NCI-H510A treated with DMSO at 0.1 percent for 48 hours (cell line): ENCODE measurements around the gene KCNF1.

Source experiments
- DNase-seq: peaks from one replicate; lab custom pipeline; 2025; lab: John Stamatoyannopoulos, UW

Gene KCNF1

DNA sequence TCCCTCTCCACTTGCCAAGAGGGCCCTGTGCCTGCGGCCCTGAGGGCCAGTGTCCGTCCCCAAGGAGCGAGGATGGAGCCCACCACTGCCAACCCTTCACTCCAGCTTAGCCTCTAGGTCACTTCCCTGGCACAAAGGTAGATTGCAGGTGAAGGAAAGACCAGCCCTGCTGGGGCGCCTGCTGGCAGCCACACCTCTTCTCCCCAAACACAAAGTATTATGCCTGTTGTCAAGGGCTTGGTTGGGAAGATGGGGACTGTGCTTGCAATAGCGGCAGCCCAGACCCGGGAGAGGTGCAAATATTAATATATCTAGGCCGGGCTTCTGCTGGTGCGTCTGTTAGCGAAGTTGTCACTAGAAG, 7.7 kb downstream of the KCNF1 start:
- no peak for DNase-seq

DNA sequence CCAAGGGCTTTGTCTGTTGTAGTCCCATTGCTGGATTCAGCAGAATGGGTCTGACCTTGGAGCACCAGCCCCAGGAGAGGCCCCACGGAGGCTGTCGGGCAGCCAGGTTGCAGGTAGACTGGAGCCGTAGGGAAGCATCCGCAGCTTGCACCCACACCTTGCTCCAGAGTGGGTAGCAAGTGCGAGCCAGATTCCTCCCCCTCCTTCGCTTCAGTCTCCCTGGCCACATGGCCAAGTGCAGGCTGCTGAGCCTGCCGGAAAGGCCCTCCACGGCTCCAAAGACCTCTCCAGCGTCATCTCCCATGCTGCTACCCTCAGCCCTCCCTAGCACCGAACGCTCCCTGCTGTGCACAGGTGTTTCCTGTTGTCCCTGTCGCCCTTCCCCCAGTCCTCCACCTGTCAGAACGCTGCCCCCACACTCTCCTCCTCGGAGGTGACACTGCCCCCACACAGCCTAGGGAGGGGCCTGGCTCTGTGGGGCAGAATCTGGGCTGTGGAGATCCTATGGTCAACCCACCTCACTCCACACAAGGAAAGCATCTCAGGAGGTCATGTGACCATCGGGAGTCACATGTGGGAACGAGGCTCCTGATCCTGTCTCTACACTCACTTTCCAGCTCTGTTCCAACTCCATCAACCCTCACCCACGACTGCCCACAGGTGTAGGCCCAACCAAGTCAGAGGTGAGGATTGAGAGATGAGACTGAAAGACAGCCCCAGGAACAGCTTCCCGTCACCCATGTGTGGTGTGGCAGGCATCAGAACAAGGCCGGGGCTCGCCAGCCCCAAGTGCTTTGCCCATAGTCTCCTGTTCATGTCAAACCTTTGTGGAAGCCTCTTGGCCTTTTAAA, 8.3 kb downstream of the KCNF1 start:
- peak; percentile 97 for DNase-seq

DNA sequence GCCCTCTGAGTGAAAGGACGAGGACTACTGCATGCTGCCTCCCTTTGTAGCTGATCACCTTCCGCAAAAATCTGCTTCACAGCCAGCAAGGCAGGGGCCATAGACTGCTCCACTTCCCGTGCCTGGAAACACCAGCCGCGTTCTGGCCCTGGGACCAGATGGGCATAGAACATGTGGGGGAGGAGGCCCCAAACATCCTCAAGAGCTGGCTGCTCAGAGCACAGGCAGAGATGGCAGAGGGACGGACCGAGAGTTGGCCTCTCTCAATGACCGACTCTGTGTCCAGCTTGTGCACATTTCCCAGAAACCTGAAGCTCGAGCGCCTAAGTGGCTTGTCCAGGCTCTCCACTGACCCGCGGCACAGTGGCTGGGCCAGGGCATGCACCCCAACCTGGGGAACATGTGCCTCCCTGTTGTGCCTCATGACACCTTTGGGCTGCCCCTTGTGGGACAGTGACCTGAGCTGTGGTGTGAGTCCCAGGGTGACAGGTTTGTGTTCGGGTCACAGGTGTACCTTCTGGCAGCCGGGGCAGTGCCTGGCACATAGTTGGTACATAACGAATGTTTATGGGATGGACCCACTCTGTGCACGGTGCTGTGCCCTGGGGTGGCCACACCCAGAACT, 9.1 kb downstream of the KCNF1 start:
- no peak for DNase-seq

DNA sequence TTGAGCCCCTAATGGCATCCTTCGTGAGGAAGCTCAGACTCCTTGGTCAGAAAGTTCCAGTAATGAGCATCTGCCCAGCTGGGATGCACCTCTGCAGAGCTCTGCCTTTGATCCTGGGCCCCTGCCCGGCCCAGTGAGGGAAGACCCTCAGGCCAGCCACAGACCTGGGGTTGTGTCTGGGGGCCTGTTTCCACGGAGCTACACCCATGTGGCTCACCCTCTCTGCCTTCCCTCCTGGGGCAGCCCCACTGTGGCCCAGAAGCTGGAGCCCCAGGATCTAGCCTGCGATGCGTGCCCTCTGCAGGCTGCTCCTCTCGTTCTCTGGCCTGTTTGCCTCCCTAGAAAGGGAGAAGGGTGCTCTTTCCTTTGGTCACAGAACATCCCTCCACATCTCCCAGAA, 9.8 kb downstream of the KCNF1 start:
- DNase-seq = no peak

DNA sequence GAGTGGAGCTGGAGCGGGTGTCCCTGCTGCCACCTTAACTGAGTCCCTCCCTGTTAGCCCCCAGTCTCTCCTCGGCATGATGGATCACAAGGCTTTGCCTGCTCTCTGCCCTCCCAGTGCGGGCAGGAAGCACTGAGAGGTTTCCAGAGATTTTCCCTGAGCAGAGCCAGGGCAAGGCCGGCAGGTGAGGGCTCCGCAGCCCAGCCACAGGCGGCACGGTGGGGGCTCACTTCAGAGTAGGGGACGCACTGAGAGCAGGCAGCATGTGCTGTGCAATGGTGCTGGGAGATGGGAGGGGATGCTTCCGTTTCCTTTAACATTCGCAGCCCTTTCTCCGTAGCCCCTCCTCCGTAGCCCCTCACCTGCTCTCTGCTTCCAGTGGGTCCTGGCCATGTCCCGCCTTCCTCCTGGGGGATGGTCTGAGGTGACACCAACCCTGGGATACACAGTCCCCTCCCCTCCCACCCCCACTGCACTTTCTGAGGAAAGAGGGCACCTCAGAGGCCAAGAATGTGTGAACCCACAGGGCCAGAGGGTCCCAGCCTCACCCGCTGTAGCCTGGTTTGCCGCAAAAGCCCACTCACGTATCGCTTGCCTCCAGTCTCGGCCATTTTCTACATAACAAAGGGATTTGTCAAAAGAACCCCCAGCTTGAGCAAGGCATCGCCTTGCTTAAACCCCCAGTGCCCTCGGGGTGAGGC, 10.7 kb downstream of the KCNF1 start:
- no peak for DNase-seq

DNA sequence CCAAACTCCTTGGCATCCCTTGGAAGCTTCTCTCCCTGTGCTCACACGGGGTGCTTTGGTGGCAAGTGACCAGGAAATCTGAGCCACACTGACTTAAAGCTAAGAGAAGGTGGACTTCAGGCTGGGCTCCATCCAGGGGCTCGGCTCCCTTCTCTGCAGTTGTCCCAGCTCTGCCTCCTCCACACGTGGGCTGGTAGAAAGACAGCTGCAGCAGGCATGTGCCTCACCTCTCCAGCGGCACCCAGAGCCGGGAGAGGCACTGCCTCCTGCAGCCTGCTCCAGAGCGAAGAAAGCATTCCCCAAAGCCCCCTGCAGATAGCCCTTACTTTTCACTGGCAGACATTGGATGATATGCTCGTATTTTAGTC, 11.3 kb downstream of the KCNF1 start:
- no peak for DNase-seq

DNA sequence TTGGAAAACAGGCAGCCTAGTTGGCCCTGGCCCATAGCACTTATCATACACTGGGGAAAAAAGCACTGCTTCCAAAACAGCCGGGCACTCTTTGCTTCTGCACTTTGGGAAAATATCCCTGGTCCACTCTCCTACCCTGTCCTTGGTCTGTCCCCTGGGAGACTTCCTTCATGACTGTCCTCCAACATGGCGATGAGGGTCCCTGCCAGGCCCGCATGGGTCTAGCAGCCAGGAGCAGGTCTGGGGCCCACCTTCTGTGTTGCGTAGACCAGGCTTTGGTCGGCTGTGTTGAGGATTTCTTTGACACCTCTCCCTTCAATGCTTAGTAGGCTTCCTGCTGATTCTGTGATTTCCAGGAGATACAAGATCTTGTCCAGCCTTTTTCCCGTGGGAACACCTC, 12.2 kb downstream of the KCNF1 start:
- no peak for DNase-seq

DNA sequence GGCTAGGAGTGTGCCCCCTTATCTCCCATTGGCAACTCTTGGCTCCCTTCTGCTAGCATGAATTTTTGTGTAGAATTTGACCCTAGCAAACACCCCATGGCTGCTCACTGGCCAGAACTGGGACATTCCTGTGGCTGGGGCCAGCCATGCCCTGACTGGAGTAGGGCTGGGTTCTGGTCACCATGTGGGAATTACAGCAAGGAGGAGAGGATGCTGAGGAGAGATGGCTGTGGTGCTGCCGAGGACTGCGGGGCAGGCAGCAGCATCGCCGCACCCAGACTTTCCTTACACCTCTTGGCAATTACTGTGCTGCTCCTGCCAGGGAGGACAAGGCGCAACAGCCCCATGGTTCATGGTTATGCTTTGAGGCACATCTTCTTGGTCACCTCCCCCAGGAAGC, 12.7 kb downstream of the KCNF1 start:
- DNase-seq = no peak

DNA sequence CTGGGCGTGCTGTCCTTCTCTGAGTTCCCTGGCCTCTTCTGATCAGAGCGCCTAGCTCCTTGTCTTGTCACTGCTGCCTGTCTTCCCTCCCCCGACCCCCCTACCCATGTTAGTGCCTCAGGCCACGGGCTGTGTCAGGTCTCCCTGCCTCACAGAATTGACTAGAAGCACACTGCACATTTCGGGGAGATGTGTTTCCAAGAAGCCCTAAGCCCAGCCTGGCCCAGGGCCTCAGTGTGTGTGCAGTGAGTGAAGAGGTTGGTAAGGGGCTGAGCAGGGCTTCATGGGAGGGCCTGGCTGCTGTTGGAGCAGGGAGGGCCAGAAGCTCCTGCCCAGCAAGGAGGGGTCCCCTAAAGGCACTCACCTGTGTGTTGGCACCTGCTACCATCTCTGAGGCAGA, 13.1 kb downstream of the KCNF1 start:
- DNase-seq = no peak

DNA sequence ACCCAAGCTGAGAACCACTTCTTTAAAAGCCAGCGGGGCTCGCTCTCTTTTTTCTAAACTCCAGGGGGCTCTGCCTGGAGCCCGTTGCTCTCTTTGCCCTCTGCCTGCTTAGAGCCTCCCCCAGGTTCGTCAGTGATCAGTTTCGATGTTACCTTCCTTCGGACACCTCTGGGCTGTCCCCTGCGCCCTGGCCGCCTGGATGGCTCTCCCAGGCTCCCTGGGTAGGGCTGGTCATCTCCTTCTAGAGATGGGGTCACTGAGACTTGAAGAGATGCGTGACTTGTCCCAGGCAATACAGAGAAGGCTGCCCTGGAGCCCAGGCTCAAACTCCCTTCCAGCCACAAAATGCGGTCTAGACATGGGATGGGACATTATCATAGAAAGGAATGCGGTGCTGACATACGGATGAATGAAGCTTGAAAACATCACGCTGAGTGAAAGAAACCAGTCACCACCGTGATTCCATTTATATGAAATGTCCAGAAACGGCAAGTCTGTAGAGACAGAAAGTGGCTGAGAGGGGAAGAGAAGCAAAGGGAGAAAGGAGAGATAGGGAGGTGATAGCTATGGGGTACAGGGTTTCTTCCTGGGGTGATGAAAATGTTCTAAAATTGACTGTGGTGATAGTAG, 14.6 kb downstream of the KCNF1 start:
- DNase-seq = no peak

DNA sequence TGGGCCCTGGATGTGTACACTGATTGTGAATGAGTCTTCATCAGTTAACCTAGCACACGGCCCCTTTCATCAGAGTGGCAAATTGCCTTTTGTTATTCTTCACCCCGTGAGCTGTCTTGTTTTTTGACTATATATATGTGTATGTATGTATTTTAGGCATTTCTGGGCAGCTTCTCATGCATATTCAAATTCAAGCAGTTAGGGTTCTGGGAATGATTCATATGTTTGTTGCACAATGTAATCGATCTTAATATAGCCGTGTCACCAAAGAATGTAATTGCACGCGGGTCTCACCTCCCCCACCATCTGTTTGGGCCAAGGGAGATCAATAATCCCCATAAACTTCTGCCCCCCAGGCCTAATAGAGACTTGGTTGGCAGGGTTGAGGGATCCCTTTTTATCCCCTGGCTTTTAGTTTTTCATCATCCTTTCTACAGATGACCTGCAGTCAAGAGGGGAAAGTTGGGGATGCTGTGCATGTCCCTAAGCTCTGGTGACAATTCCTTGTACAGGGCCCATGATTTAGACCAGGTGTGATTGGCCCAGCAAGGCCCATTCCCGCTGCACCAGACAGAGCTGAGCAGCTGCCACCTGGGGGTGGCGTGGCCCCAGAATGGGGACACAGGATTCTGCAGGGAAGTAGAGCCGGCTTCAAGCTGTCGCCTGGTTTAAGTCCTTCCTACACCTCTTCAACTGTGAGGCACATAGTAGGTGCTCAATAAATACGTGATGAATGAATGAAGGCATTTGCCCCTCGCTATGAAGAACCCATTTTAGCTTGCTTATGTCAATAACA, 19.2 kb downstream of the KCNF1 start:
- DNase-seq = no peak

DNA sequence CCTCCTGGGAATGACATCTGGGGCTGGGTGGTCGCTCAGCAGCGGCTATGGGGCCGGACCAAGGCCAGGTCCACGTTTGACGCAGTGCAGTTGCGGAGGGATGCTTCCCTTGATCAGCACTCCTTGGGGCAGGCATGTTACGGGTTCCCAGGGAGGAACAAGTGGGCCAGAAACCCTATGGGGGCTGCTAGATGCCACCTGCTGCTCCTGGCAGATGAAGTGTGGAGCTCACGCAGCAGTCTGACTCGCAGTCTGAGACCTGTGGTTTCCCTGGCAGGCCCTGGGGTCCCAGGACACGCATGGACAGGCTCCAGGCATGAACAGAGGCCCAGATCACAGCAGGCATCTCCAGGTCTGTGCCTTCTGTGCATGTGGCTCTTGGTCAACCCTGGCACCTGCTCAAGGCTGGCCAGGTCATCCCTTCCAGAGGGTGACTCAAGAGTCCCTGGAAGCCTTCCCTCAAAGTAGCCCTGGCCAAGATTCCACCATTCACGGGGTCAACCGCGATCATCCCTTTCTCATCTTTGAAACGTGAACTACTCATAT, 20.0 kb downstream of the KCNF1 start:
- no peak for DNase-seq

DNA sequence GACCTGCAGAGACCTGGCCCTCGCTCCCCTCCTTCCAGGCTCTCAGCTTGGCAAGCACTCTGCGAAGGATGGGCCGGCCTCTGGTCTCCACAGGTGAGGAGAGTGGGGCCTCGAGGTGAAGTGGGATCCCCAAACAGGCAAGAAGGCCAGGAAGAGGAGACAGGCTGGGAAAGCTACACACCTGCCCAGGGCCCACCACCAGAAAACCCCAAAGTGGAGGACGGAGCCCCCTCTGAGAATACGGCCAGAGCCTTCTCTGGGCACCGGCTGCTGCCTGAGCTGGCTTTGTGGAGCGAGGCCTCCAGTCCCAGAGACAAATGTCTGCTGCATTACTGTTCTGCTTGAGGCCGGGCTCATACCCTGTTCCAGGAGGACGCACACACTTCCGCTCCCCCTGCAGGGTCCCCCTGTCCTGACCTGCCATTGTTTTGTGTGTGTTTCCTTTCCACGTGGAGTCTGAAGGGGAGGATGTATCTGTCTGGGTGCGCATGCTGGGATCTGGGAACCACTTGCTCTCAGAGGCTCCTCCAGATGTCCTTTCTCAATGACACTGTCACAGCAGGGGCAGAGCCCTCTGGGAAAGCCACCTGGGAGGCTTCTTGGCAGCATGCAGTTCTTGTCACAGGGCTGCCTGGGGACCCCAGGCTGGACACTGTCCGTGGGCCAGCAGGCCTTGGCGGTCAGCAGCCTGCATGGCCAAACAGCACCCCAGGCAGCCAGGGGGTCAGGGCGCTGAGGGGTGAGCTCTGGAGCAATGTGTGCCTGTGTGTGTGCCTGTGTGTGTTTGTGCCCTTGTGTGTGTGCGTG, 20.8 kb downstream of the KCNF1 start:
- DNase-seq = peak; percentile 30

DNA sequence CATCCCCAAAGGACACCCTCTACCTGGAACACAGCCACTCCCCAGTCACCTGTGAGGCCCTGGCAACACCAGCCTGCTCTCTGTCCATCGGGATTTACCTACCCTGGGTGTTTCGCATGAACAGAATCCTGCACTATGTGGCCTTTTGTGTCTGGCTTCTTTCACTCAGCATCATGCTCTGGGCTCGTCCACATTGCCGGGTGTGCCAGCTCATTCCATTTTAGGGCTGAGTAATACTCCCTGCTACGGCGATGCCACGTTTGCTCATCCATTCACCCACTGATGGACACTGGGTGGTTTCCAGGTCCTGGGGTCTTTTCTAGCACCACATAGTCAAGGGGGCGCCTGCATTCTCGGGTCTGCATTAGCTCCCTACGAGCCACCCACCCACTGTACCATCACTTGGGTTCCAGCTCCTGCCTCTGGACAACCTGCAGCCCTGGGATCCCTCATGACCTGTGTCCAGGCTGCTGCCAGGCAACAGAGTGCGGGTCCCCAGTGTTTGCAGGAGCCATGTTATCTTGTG, 22.0 kb downstream of the KCNF1 start:
- DNase-seq = no peak

DNA sequence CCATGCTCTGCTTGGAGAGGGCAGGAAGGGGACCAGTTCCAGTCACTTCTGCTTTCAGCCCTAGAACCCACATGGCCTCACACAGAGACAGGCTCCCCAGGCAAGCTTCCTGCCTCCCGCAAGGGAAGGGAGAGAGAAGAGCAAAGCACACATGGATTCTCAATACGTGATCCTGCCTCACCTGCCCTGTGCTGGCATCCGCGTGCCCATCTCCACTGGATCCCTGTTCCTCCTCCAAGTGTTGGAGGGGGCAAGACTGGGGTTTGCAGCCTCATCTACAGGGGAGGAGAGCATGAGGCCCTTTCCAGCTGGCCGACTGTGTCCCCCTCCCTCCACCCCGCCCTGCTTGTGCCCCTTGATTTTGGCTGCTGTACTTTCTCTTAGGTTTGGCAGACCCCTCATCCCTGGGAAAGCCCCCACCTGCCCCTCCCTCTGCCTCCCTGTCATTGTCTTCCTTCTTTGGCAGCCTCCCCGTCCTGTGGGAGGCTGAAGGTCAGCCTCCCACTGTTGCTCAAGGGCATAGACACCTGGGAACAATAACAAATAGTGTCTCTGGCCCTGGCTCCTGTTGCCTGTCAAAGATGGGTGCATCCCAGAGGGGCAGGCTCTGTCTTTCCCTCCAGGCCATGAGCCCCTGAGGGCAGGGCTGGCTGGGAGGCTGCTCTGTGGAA, 22.7 kb downstream of the KCNF1 start:
- DNase-seq = no peak

DNA sequence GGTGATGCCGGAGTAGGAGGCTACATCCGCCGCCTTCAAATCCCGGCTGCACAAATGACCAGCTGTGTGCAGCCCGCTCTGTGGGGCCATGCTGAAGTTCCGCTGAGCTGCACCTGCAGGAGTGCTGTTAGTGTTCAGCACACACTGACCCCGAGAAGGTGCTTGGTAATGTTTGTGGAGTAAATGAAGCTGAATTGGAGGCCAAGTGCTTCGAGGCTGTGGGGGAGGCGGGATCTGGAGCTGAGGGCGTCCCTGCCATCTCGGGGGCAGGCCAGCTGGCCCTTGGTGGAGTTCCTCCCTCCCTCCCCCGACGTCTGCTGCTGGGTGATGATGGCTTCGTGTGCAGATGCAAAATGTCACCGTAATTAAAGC, 23.2 kb downstream of the KCNF1 start:
- peak; percentile 97 for DNase-seq

DNA sequence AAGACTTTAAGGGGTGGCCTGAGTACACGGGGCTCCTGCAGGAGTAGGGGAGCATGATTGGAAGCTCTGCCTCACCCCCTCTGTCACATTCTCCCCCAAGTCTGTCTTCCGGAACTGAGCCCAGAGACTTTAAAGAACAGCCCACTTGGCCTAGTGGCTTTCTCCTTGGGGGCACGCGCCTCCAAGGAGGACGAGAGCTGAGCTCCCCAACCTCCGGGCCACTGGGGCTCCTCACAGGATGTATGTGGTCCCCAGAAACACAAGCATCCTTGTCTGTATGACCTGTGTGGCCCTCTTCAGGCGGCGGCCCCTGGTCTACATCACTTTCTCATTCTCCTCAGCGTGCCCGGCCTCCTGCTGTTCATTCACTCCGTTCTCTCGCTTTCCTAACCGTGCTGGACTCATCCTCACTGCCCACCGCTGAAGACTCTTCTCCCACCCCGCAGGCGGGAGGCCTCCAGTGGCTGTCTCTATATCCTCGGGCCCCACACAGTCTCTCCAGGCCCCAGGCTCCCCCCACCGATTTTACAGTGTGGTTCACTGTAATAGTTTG, 23.7 kb downstream of the KCNF1 start:
- peak; percentile 20 for DNase-seq

DNA sequence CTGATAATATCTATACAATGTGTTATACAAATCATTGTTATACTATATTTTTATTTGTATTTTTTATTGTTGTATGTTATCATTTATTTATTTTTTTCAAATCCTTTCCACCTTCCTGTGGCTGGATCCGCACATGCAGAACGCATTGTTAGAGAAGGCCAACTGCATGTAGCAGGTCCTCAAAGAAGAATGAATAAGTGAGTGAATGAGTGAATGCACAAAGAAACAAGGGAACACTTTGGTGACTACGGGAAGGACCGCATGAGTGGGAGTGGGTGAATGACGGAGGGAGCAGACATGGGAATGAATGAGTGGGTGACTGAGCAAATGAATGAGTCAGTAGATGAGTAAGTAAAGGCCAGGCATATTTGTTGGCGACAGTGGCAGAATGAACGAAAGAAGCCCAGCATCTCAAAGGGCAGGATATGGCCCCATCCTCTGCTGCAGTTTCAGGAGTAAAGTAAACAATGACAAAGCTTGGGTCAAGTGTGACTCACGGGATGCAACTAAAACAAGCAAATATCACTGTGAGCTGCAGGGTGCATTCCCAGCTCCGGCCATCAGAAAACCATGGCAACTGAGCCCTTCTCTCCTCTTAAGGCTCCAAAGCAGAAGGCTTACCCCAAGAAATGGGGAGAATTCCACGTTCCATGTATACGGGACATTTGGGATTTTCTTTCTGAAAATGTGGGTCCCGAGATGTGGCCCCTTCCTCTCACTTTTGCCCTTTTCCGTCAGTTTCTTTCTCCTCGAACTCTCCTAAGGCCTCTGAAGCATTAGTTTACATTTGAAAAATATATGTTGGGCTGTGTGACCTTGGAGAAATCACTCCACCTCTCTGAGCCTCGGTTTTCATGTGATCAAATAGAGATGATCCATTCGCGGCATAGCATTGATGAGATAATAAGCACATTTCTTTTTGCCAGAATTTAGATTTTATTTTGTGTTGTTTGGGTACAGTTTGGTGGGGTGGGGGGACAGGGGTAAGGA, 24.5 kb downstream of the KCNF1 start:
- DNase-seq = peak; percentile 78

DNA sequence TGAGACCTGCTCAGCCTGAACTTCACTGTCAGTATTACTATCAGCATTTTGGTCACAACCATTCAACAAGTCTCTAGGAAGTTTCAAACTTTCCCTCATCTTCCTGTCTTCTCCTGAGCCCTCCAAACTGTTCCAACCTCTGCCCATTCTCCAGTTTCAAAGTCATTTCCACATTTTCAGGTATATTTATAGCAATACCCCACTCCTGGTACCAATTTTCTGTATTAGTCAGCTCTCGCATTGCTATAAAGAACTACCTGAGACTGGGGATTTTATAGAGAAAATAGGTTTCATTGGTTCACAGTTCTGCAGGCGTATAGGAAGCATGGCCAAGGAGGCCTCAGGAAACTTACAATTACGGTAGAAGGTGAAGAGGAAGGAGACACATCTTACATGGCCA, 27.3 kb downstream of the KCNF1 start:
- no peak for DNase-seq
